ENCODE data around the gene PHLPP2. TPM values are rescaled to one million over a fixed set of nuclear protein-coding genes. Genes with fewer than 3 reads are reported as not detected.

PHLPP2 gene
- polyA plus RNA-seq, 3 donors: 0.57 to 2.5 (median 1.4) TPM

DNA sequence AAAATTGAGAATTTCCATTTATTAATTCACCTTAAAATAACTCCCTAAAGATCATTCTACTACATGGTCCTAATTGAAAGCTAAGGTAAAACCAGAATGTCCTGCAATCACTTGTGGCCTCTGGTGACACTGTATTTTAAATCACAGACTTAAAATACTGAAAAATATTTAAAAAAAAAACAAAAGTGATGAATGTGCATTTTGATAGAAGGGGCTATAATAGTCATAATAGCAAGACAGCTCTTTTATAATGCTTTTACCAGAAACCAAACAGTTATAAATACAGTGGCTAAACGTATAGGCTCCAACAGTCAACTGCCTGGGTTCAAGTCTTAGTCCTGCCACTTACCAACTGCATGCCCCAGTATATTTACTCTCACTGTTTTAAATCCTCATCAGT lies 21.2 kb downstream of the PHLPP2 start:
- Histone ChIP-seq H3K27me3 (ENCODE audit: control insufficient read depth in 2 of 2, insufficient read depth in 2 of 2, low read length in 2 of 2) (no peaks in the 10 kb centered on the region), H3K9me3 (replicated peaks in 1 of 2; ENCODE audit: control insufficient read depth in 1 of 2, insufficient read depth in 1 of 2, low read length in 2 of 2) (no peaks in the 10 kb centered on the region), H2AFZ (ENCODE audit: insufficient read depth, low read depth, low read length, poor library complexity, severe bottlenecking) (no peak overlapping the region), H3K79me2 (ENCODE audit: insufficient read depth, low read length) (no peaks in the 10 kb centered on the region), H4K20me1 (ENCODE audit: insufficient read depth, low read length) (no peaks in the 10 kb centered on the region), H3K4me3 (replicated peaks in 1 of 3; ENCODE audit: low read depth in 2 of 3, low read length in 3 of 3) (no peak overlapping the region), H3K4me1 (ENCODE audit: control insufficient read depth in 1 of 2, insufficient read depth in 2 of 2, low read length in 2 of 2) (no peaks in the 10 kb centered on the region), H3K4me2 (replicated peaks; ENCODE audit: extremely low read depth, low read length, poor library complexity, severe bottlenecking) (no peak overlapping the region), H3K9ac (ENCODE audit: insufficient read depth, low read length, poor library complexity, severe bottlenecking) (no peak overlapping the region), H3K27ac (ENCODE audit: low read depth in 1 of 2, low read length in 2 of 2) (no peak overlapping the region), H3K36me3 (replicated peaks in 1 of 2; ENCODE audit: control insufficient read depth in 1 of 2, insufficient read depth in 2 of 2, low read length in 2 of 2) (no peaks in the 10 kb centered on the region)
- DNase-seq: no peak
- Mint-ChIP-seq H3K9me3 (peaks cover 0 to 6% (median 0%) of the 10 kb centered on the region in 7 donors), H3K27ac (no peak overlapping the region), H3K36me3 (peaks cover 2 to 6% of the 10 kb centered on the region in 2 donors), H3K4me1 (no peaks in the 10 kb centered on the region), H3K4me3 (no peak overlapping the region), H3K27me3 (ENCODE audit: low read depth in 3 of 3) (peaks cover 0 to 1% (median 0%) of the 10 kb centered on the region in 3 donors)
- WGBS (ENCODE audit: insufficient coverage): 83% methylated on average over 1 of the region's 1 CpG
- intact Hi-C loops (cut with micrococcal nuclease): no loop called here
- TF ChIP-seq CTCF (IDR thresholded peaks at IDR 0.05): no peak

GRCh38 chr16:71700831-71701230 lies 23.7 kb downstream of the PHLPP2 start:
- TF ChIP-seq CTCF (IDR thresholded peaks at IDR 0.05): no peak
- Histone ChIP-seq H3K36me3 (replicated peaks in 1 of 2; ENCODE audit: control insufficient read depth in 1 of 2, insufficient read depth in 2 of 2, low read length in 2 of 2) (no peaks in the 10 kb centered on the region), H3K4me1 (ENCODE audit: control insufficient read depth in 1 of 2, insufficient read depth in 2 of 2, low read length in 2 of 2) (no peaks in the 10 kb centered on the region), H2AFZ (ENCODE audit: insufficient read depth, low read depth, low read length, poor library complexity, severe bottlenecking) (no peak overlapping the region), H3K4me3 (replicated peaks in 1 of 3; ENCODE audit: low read depth in 2 of 3, low read length in 3 of 3) (no peak overlapping the region), H3K79me2 (ENCODE audit: insufficient read depth, low read length) (no peaks in the 10 kb centered on the region), H3K27ac (ENCODE audit: low read depth in 1 of 2, low read length in 2 of 2) (no peak overlapping the region), H3K4me2 (replicated peaks; ENCODE audit: extremely low read depth, low read length, poor library complexity, severe bottlenecking) (no peak overlapping the region), H4K20me1 (ENCODE audit: insufficient read depth, low read length) (no peaks in the 10 kb centered on the region), H3K9me3 (replicated peaks in 1 of 2; ENCODE audit: control insufficient read depth in 1 of 2, insufficient read depth in 1 of 2, low read length in 2 of 2) (no peaks in the 10 kb centered on the region), H3K27me3 (ENCODE audit: control insufficient read depth in 2 of 2, insufficient read depth in 2 of 2, low read length in 2 of 2) (no peaks in the 10 kb centered on the region), H3K9ac (ENCODE audit: insufficient read depth, low read length, poor library complexity, severe bottlenecking) (no peak overlapping the region)
- H3K27ac Mint-ChIP-seq: peak overlapping the region in 1 of 7 donors; percentile 73
- peaks cover 2 to 9% of the 10 kb centered on the region in 2 donors for H3K36me3 Mint-ChIP-seq
- no peak for DNase-seq
- no peaks in the 10 kb centered on the region for H3K4me1 Mint-ChIP-seq
- H3K4me3 Mint-ChIP-seq: no peak overlapping the region
- peaks cover 0 to 1% (median 0%) of the 10 kb centered on the region in 3 donors for H3K27me3 Mint-ChIP-seq (ENCODE audit: low read depth in 3 of 3)
- intact Hi-C loops (cut with micrococcal nuclease): no loop called here
- H3K9me3 Mint-ChIP-seq: no peaks in the 10 kb centered on the region
- WGBS (ENCODE audit: insufficient coverage): 83% methylated on average over 2 of the region's 4 CpGs
